Mammary epithelial cell (primary cell): ENCODE results near the gene FBXO27.

Experiments used
- CTCF ChIP-seq, 2 donors: IDR thresholded peaks in 1 of 2; conservative IDR thresholded peaks in 1 of 2; 2 replicates each; pipeline ENCODE4 v1.5.1; 2011 to 2012; ENCODE audit warnings: inconsistent platforms in 2 of 2, low read length in 2 of 2, mild to moderate bottlenecking in 2 of 2, control low read depth in 1 of 2, low read depth in 1 of 2; ENCODE audit not compliant: insufficient read depth in 1 of 2; ENCODE audit errors: extremely low read depth in 1 of 2
- EZH2 ChIP-seq: IDR thresholded peaks from 2 replicates; pipeline ENCODE4 v1.6.1; 2012; ENCODE audit warnings: low read length, inconsistent platforms, borderline replicate concordance

GRCh38 chr19:38977445-38978325 lies 54.7 kb downstream of the FBXO27 start:
- TF ChIP-seq CTCF (conservative IDR thresholded peaks at IDR 0.05 in 1 of 2, IDR thresholded peaks at IDR 0.05 in 1 of 2; ENCODE audit: extremely low read depth in 1 of 2, insufficient read depth in 1 of 2, low read depth in 1 of 2, low read length in 2 of 2) (no peak), EZH2 (no peak)
